Left lung (tissue), 10 donors: ENCODE measurements around the gene PRKG2. TPM values are rescaled to one million over a fixed set of nuclear protein-coding genes. Genes with fewer than 3 reads are reported as not detected.

Source experiments
- ATAC-seq: fragments of 200-7000 bp; cut with Tn5 transposase; one replicate; pipeline ENCODE4 v1.9.1; 2020; ENCODE audit warnings: moderate library complexity
- DNase-seq, 4 donors: peaks; one replicate each; pipeline ENCODE4 v3.0.0-alpha.2; 2013 to 2020
- H3K27ac ChIP-seq, 2 donors: fragments of 200-600 bp; sonication (generic) in 1 of 2; one replicate each; pipeline versions ENCODE4 v1.5.0 to v1.8.0; 2020 to 2021
- H3K27me3 ChIP-seq, 2 donors: fragments of 200-600 bp; sonication (generic) in 1 of 2; one replicate each; pipeline versions ENCODE4 v1.5.0 to v1.8.0; 2020 to 2021
- H3K36me3 ChIP-seq, 2 donors: fragments of 200-600 bp; sonication (generic) in 1 of 2; one replicate each; pipeline versions ENCODE4 v1.5.0 to v1.8.0; 2020 to 2021
- H3K4me1 ChIP-seq, 2 donors: fragments of 200-600 bp; one replicate each; pipeline ENCODE4 v1.8.0; 2021
- H3K4me3 ChIP-seq, 2 donors: fragments of 200-600 bp; sonication (generic) in 1 of 2; one replicate each; pipeline versions ENCODE4 v1.5.0 to v1.8.0; 2020 to 2021; ENCODE audit warnings: mild to moderate bottlenecking in 1 of 2
- H3K9me3 ChIP-seq, 2 donors: fragments of 200-600 bp; sonication (generic) in 1 of 2; one replicate each; pipeline versions ENCODE4 v1.5.0 to v1.8.0; 2020 to 2021
- intact Hi-C, 2 donors: fragments of 100-400 bp; cut with DNase I; formaldehyde crosslinking; loops; one replicate each; pipeline versions ENCODE4 v1.11.2 to v1.14.2; 2022
- polyA plus RNA-seq, 6 donors: library from polyadenylated mRNA; unstranded; fragments of 120-200 nt; gene quantifications; one replicate each; pipeline ENCODE4 v1.2.1, GENCODE V29; 2013; ENCODE audit not compliant: insufficient read length in 6 of 6
- total RNA-seq, 2 donors: library from RNA; stranded (reverse); fragmentation: NEBNext Ultra II Directional; extraction: Animal tissue kit (Norgen Biotek cat#: 25700); gene quantifications; one replicate each; pipeline ENCODE4 v1.2.1, GENCODE V29; 2021
- TF ChIP-seq, protein P1 (sequence below), 2 donors: fragments of 200-600 bp; sonication (generic) in 1 of 2; IDR thresholded peaks; one replicate each; pipeline versions ENCODE4 v1.5.0 to v1.8.0; 2021; ENCODE audit warnings: antibody characterized with exemption in 2 of 2
- donor health status: DM: no; HTN: yes; CAD: no.
- donor health status: DM: no; HTN: no; CAD: no.

Gene PRKG2
- total and polyA plus RNA-seq, 8 donors: 2.0 to 6.2 (median 3.4) TPM

DNA sequence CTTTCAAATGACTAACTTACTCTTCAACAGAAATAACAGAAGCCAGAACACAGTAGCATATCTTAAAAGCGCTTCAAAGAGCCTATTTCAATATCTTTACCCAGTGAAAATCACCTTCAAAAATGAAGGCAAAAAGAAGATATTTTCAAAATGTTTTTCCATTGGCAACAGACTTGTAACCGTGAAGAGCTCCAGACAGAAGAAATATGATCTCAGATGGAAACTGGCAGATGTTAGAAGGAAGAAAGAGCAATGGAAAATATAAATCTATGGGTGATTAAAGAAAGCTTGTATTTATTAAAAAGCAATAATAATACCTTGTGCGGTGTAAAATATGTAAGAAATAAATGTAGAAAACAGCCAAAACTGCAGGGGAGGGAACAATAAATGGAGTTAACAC, 35.7 kb downstream of the PRKG2 start:
- TF ChIP-seq, protein P1, sequence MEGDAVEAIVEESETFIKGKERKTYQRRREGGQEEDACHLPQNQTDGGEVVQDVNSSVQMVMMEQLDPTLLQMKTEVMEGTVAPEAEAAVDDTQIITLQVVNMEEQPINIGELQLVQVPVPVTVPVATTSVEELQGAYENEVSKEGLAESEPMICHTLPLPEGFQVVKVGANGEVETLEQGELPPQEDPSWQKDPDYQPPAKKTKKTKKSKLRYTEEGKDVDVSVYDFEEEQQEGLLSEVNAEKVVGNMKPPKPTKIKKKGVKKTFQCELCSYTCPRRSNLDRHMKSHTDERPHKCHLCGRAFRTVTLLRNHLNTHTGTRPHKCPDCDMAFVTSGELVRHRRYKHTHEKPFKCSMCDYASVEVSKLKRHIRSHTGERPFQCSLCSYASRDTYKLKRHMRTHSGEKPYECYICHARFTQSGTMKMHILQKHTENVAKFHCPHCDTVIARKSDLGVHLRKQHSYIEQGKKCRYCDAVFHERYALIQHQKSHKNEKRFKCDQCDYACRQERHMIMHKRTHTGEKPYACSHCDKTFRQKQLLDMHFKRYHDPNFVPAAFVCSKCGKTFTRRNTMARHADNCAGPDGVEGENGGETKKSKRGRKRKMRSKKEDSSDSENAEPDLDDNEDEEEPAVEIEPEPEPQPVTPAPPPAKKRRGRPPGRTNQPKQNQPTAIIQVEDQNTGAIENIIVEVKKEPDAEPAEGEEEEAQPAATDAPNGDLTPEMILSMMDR (IDR thresholded peaks at IDR 0.05): no peak
- Histone ChIP-seq H3K4me1 (no peaks in the 10 kb centered on the region), H3K9me3 (peaks cover 0 to 2% of the 10 kb centered on the region in 2 donors), H3K4me3 (no peak overlapping the region), H3K27ac (no peak overlapping the region), H3K27me3 (no peaks in the 10 kb centered on the region), H3K36me3 (no peaks in the 10 kb centered on the region)
- intact Hi-C loops: no loop called here
- DNase-seq (no peak), ATAC-seq (no peak)

DNA sequence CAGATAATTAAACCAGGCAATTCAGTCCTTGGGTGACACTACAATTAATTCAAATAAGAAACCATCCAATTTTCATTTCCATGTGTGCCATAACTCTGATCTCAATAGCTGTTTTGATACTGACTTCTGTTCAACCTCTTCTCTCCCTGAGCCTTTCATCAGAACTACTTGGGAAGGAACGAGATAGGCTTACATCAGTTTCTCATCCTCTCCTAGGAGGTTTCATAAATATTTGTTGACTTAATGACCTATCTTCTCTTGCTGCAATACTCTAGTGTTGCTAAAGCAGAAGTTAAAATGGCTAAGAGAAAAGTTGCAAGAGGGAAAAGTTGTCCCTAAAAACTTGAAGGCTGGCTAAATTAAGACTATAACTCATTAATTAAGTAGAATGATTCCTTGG, 41.8 kb downstream of the PRKG2 start:
- no peak overlapping the region for H3K27ac ChIP-seq
- H3K4me3 ChIP-seq: no peak overlapping the region
- no peaks in the 10 kb centered on the region for H3K4me1 ChIP-seq
- H3K36me3 ChIP-seq: no peaks in the 10 kb centered on the region
- no peaks in the 10 kb centered on the region for H3K27me3 ChIP-seq
- H3K9me3 ChIP-seq: no peaks in the 10 kb centered on the region
- ATAC-seq: no peak
- TF ChIP-seq, protein P1 (IDR thresholded peaks at IDR 0.05): no peak
- no peak for DNase-seq
- intact Hi-C loops: no loop called here

DNA sequence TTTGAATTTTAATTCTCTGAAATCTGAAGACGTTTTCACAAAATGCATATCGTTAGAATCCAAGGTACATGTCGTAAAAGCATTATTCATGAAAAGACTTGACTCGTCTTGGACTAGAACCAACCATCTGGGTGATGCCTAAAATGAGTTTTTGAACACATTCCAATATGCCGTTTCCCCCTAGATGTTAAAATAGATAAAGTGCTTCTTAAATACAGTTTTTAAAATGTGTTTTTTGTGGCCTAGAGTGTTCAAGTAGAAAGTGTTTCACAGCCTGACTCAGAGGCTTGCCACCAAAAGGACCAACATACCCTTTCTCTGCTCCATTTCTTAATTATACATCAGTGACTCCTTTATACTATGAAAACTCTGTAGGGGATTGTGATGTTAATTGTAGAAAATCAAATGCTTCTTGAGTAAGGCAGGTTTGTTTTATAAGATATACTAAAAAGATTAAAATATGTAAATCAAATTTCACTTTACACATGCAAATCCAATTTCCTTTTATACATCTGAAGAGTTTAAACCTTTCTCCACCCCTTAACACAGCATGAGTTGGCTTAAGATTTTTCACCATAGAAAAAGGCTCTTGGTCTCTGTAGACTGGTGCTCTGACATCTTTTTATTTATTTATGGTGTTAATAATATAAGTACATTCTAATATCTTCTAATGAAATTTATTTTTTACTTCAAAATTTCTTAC, 48.4 kb downstream of the PRKG2 start:
- DNase-seq (no peak), ATAC-seq (no peak)
- no peaks in the 10 kb centered on the region for H3K4me1 ChIP-seq
- no peaks in the 10 kb centered on the region for H3K9me3 ChIP-seq
- intact Hi-C loops: no loop called here
- H3K27ac ChIP-seq: no peak overlapping the region
- no peaks in the 10 kb centered on the region for H3K27me3 ChIP-seq
- no peaks in the 10 kb centered on the region for H3K36me3 ChIP-seq
- TF ChIP-seq, protein P1 (IDR thresholded peaks at IDR 0.05): no peak
- no peak overlapping the region for H3K4me3 ChIP-seq

DNA sequence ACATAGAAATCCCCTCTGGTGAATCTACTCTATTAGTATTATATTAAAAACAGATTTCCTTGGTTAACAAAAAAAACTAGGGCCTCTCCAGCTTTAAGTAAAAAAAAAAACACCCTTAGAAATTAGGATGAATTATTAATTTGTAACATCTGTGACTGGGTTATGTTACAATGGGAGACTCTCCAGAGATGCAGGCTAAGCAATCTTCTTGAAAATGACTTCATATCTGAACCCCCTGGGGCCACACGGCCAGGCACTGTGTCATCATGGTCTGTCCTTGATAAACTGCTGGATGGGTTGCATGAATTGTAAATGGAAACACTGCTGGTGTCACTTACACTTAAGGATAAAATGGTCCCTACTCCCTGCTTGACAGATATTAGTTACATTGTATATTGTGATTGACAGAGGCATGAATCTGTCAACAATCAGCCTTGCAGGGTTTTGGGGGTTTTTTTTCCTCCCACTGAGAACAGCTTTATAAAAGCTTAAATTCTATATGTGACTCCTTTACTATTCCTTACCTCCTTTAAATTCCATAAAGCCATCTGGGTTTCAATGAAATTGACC, 49.1 kb downstream of the PRKG2 start:
- intact Hi-C loops: no loop called here
- Histone ChIP-seq H3K27ac (no peak overlapping the region), H3K4me1 (no peaks in the 10 kb centered on the region), H3K9me3 (no peaks in the 10 kb centered on the region), H3K4me3 (no peak overlapping the region), H3K36me3 (no peaks in the 10 kb centered on the region), H3K27me3 (no peaks in the 10 kb centered on the region)
- TF ChIP-seq, protein P1 (IDR thresholded peaks at IDR 0.05): no peak
- DNase-seq (peak in 1 of 4 donors; percentile 28), ATAC-seq (no peak)

- ATAC-seq (no peak), DNase-seq (no peak)
- TF ChIP-seq, protein P1 (IDR thresholded peaks at IDR 0.05): no peak
- Histone ChIP-seq H3K27me3 (no peaks in the 10 kb centered on the region), H3K4me3 (no peak overlapping the region), H3K27ac (no peak overlapping the region), H3K36me3 (no peaks in the 10 kb centered on the region), H3K9me3 (no peaks in the 10 kb centered on the region), H3K4me1 (no peaks in the 10 kb centered on the region)
- intact Hi-C loops: no loop called here
Observed at GRCh38 chr4:81164623-81165416, 50.2 kb downstream of the PRKG2 start.
